ENCODE measurements around the gene PARD3B. TPM values are rescaled to one million over a fixed set of nuclear protein-coding genes. Genes with fewer than 3 reads are reported as not detected.
A peak's percentile ranks its signal among the peaks of the same experiment; 100 is the strongest.

The PARD3B gene
- total and polyA plus RNA-seq, 2 experiments from 2014 or later: 3.5 to 4.4 TPM

GRCh38 chr2:204673877-204674276 is 128.6 kb downstream of the PARD3B start:
- no peak overlapping the region for H2AFZ ChIP-seq

More at GRCh38 chr2:204673877-204674276, 128.6 kb downstream of the PARD3B start:
- no peaks in the 10 kb centered on the region for H3K36me3 ChIP-seq (ENCODE audit: insufficient read depth)
- H3K4me3 ChIP-seq: no peak overlapping the region
- TF ChIP-seq STAT1 (IDR thresholded peaks at IDR 0.05; ENCODE audit: unreplicated experiment) (no peak), JUNB (IDR thresholded peaks at IDR 0.05; ENCODE audit: unreplicated experiment) (no peak), REST (IDR thresholded peaks at IDR 0.05; ENCODE audit: unreplicated experiment) (no peak), POLR2AphosphoS5 (IDR thresholded peaks at IDR 0.05; ENCODE audit: low read depth) (no peak), ZNF114 (CRISPR knock-in tag; IDR thresholded peaks at IDR 0.05) (no peak), EZH2phosphoT487 (IDR thresholded peaks at IDR 0.05; ENCODE audit: unreplicated experiment) (no peak), NANOG (IDR thresholded peaks at IDR 0.05; ENCODE audit: borderline replicate concordance) (no peak), ETS1 (IDR thresholded peaks at IDR 0.05) (no peak), ZNF462 (CRISPR knock-in tag; IDR thresholded peaks at IDR 0.05) (no peak), CTCF (conservative IDR thresholded peaks at IDR 0.05; ENCODE audit: low read depth in 2 of 2) (no peak), ZNF331 (CRISPR knock-in tag; IDR thresholded peaks at IDR 0.05; ENCODE audit: low read depth) (no peak), CREB1 (CRISPR knock-in tag; IDR thresholded peaks at IDR 0.05; ENCODE audit: low read depth) (no peak), EZH2 (IDR thresholded peaks at IDR 0.05; ENCODE audit: low read depth, unreplicated experiment) (no peak)
- peaks cover 23% of the 10 kb centered on the region for H3K4me1 Mint-ChIP-seq
- no peaks in the 10 kb centered on the region for H3K36me3 Mint-ChIP-seq (ENCODE audit: low read depth)
- no peak for DNase-seq (ENCODE audit: low spot score)
- H3K4me2 ChIP-seq: 0 out of 2 replicates have a peak overlapping the region, but pooled peaks have one; percentile 1
- peak overlapping the region; percentile 57 for H3K27ac Mint-ChIP-seq
- no peak for ATAC-seq
- H3K4me3 Mint-ChIP-seq: no peak overlapping the region
- no peak overlapping the region for H3K27ac ChIP-seq (ENCODE audit: low read depth)
- H3K79me2 ChIP-seq (replicated peaks; ENCODE audit: insufficient read depth): no peaks in the 10 kb centered on the region
- H3K27me3 ChIP-seq (ENCODE audit: insufficient read depth): no peaks in the 10 kb centered on the region
- H3K4me1 ChIP-seq (ENCODE audit: insufficient read depth): peaks cover 22% of the 10 kb centered on the region
- H3F3A ChIP-seq (replicated peaks; ENCODE audit: low read depth): no peaks in the 10 kb centered on the region
- no peaks in the 10 kb centered on the region for H4K20me1 ChIP-seq (replicated peaks; ENCODE audit: insufficient read depth)
- H3K27me3 Mint-ChIP-seq (ENCODE audit: insufficient read depth, low read depth, poor library complexity): no peaks in the 10 kb centered on the region
- H3K9me3 Mint-ChIP-seq: no peaks in the 10 kb centered on the region
- H3K9me2 ChIP-seq (ENCODE audit: insufficient read depth): no peaks in the 10 kb centered on the region; the same call in 1 of the 2 replicates
